GM21360 (cell line): ENCODE results near the gene PIK3R2.

Source experiments
- ATAC-seq: cut with Tn5 transposase; IDR thresholded peaks from one replicate; pipeline ENCODE4 v1.9.1; 2021; ENCODE audit warnings: mild to moderate bottlenecking, moderate library complexity; ENCODE audit not compliant: unreplicated experiment

PIK3R2 gene

DNA sequence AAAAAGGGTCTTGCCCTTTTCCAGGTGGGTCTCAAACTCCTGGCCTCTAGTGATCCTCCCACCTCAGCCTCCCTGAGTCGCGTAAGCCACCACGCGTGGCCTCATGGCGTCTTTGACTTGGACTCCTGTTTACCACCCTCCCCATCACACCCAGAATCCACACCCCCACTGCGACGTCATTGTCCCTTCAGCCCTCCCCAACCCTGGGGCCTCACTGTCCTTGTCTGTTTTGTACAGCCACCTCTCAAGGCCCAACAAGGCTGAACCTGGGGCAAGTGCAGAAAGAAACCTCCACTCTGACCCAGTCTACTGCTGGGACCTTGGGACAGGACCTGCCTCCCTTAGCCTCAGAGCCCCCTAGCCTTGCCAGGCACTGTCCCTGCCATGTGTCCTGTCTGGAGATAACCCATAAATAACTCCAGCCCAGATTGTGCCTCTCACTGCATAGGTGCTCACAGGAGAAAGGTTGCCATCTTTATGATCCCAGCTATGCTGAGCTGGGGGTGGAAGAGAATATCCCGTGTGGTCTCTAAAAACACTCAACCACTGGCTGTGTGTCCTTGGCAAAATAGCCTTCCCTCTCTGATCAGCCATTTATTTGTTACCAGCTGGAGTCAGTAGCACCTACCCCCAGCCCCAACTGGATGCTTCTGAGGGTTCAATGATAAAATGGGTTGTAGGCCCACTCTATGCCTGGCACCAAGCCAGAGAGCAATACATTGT is 18.8 kb downstream of the PIK3R2 start:
- ATAC-seq: no peak

- ATAC-seq: no peak
These were observed 19.5 kb downstream of the PIK3R2 start for GRCh38 chr19:18172331-18173053.

- peak; percentile 15 for ATAC-seq
These were observed 20.1 kb downstream of the PIK3R2 start for GRCh38 chr19:18173054-18173571.

DNA sequence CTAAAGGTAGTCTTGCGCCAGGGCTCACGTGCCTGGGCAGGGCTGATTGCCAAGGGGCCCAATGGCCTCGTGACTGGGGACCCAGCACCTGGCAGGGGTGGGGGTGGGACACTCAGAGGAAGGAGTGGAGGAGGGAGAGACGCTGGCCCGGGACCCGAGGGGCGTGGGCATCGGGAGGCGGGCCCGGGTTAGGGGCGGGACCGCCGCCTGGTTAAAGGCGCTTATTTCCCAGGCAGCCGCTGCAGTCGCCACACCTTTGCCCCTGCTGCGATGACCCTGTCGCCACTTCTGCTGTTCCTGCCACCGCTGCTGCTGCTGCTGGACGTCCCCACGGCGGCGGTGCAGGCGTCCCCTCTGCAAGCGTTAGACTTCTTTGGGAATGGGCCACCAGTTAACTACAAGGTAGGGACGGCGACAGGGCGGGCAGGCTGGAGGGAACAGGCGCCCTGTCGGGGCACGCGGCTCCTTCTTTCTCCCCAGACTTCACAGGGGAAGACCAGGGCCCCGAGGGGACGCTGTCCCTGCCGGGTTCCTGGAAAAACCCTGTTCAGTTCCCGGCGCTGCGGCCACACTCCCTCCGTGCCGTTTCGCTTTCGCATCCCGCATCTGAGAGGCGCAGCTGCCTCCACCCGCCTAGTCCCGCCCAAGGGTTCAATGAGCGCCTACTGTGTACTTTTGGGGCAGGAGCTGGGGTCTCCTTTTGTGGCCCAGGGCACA is 20.8 kb downstream of the PIK3R2 start, which contains the start of gene IFI30:
IFI30 (plus strand) TSS at position 242 of the 717 bp plus-strand sequence; CDS start at position 271, 29 bp downstream.
- ATAC-seq: peak; percentile 38

GRCh38 chr19:18174983-18175382 is 22.0 kb downstream of the PIK3R2 start:
- ATAC-seq: no peak

GRCh38 chr19:18176367-18177310 is 23.7 kb downstream of the PIK3R2 start:
- ATAC-seq: no peak

GRCh38 chr19:18179957-18180356 is 27.0 kb downstream of the PIK3R2 start:
- ATAC-seq: no peak

DNA sequence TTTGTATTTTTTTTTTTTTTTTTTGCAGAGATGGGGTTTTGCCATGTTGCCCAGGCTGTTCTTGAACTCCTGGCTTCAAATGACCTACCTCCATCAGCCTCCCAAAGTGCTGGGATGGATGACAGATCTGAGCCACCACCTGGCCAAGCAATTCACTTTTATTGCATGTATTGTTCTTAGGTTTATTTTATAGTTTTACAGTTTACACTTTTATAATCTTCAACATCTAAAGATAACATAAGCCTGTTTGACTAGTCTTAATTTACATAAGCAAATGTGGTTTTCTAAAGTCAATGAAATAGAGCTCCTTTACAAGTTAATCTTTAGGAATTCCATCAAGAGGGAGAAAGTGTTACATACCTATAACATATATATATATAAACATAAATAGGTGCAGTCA is 30.6 kb downstream of the PIK3R2 start:
- ATAC-seq: no peak

DNA sequence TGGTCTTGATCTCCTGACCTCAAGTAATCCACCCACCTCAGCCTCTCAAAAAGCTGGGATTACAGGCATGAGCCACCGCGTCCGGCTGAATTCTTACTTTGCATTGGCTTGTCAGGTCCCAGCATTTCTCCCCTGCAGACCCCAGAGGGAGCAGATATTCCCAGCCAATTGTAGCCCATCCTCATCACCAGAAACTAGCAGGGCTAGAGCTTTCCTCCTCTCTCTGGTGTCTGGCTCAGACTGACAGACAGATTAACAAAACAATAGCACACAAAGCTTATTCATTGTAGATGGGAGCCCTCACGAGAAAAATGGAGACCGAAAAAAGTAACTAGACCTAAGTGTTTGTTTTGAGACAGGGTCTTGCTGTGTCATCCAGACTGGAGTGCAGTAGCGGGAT is 32.6 kb downstream of the PIK3R2 start:
- no peak for ATAC-seq

- ATAC-seq: no peak
These were observed 37.3 kb downstream of the PIK3R2 start for GRCh38 chr19:18190278-18190677.

- ATAC-seq: no peak
These were observed 38.7 kb downstream of the PIK3R2 start for GRCh38 chr19:18191640-18192062.

GRCh38 chr19:18192673-18193387 is 39.9 kb downstream of the PIK3R2 start, which contains the start of gene MPV17L2:
MPV17L2 (plus strand) TSS chr19:18193218; CDS start chr19:18193282, 64 bp downstream.
- peak; percentile 74 for ATAC-seq

DNA sequence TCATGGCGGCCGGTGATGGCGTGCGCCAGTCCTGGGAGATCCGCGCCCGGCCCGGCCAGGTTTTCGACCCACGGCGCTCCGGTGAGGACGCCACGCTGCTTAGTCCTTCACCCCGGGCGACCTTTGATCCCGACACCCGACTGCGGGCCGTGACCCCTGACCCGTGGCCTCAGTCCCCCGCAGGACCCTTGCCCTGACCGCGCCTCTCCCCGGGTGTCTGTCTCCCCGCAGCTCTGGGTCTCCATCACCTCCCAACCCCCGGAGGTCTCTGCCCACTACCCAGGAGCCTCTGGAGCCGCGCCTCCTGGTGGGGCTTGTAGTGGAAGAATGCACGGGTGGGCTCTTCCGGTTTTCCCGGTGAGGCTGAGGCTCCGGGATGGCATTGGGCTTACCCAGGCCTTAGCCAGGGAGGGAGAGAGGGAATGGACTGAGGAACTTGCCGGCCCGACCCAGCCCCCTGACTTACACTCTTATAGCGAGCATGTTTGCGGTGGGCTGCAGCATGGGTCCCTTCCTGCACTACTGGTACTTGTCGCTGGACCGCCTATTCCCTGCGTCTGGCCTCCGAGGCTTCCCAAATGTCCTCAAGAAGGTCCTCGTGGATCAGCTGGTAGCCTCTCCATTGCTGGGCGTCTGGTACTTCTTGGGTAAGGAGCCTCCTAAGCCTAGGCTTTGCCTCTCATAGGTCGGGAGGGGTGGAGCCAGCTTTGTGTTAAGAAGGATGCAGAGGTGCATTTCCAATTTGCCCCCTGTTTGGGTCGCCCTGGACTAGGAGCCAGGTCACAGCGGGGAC is 40.6 kb downstream of the PIK3R2 start:
- no peak for ATAC-seq

- no peak for ATAC-seq
These were observed 41.2 kb downstream of the PIK3R2 start for GRCh38 chr19:18194181-18194530.

GRCh38 chr19:18194554-18195238 is 41.7 kb downstream of the PIK3R2 start:
- ATAC-seq: no peak

GRCh38 chr19:18196511-18196845 is 43.5 kb downstream of the PIK3R2 start:
- no peak for ATAC-seq

DNA sequence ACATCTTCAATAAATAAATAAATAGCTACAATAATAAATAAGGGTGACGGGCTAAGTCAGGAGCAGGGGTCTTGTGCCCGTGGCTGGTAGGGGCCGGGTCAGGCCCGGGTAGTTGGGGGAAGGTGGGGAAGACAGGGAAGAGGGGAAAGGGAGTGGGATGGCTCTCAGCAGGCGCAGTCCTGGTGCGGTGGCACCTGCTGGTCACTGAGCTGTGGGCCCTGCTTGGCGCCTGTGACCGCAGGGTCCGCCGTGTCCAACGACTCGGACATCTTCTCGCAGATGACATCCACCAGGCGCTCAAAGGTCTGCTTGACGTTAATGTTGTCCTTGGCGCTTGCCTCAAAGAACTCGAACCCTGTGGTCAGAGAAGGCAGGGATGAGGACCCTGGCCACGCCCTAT is 44.3 kb downstream of the PIK3R2 start:
- no peak for ATAC-seq

DNA sequence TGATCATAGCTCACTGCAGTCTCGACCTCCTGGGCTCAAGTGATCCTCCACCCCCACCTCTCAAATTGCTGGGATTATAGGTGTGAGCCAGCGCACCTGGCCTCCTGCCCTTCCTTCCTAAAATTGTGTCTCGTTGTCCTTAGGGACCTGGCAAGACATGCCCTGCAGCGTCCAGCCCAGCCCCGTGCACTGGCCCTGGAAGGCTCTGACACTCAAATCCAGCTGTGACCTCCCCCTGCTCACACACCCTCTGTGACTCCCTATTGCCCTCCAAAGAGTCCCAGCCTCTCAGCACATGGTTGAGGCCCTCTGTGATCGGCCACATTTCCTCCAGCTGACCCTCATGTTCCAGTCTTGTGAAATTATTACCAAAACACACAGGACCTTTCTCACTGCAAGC is 45.0 kb downstream of the PIK3R2 start:
- ATAC-seq: no peak
